Transverse colon (tissue), 4 donors: Measurements from ENCODE around the gene SYT2.

Experiments
- POLR2A ChIP-seq: fragments of 450-650 bp; IDR thresholded peaks from one replicate; pipeline ENCODE4 v1.6.1; 2016; ENCODE audit warnings: antibody characterized with exemption, mild to moderate bottlenecking, moderate library complexity
- POLR2AphosphoS5 ChIP-seq, 3 donors: sonication (generic); formaldehyde crosslinking; IDR thresholded peaks; one replicate each; pipeline ENCODE4 v1.6.1; 2016; ENCODE audit warnings: antibody characterized with exemption in 3 of 3
- TF ChIP-seq, protein P1 (sequence below), 5 experiments: fragments of 200-600 bp in 3 of 5; fragments of 450-650 bp in 2 of 5; sonication (generic) in 3 of 5; IDR thresholded peaks; 1 replicate in 2 of 5; 2 replicates in 3 of 5; pipeline ENCODE4 v1.5.1; 2016 to 2017; ENCODE audit warnings: antibody characterized with exemption in 5 of 5, inconsistent platforms in 3 of 5, mild to moderate bottlenecking in 2 of 5, moderate library complexity in 1 of 5

DNA sequence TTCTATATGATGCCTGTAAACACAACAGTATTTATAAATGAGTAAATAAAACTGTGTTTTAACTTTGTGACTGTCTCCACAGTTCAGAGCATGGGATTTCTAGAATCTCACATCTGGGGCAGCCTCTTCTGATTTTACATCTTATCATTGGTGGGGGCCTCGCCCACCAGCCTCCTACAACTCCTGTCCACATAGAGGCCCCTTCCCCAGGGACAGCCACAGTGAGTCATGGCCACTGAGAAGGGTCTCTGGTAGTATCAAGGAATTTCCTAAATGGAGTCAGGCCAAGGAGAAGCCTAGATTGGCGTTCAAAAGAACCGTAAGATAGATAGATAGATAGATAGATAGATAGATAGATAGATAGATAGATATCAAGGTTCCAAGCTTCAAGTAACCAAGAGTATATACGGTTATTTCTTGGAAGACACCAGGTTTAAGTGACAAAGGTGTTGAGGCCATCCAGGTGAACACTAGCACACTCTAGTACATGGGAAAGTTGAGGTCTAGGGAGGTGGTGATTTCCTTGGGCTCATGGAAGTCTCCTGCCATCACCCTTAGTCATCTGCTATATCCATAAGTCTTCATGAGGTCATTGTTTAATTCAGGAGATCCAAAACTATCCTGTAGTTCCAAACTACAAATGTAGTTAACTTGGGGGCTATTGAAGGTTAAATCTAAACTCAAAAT is 121.6 kb downstream of the SYT2 start:
- TF ChIP-seq, protein P1, sequence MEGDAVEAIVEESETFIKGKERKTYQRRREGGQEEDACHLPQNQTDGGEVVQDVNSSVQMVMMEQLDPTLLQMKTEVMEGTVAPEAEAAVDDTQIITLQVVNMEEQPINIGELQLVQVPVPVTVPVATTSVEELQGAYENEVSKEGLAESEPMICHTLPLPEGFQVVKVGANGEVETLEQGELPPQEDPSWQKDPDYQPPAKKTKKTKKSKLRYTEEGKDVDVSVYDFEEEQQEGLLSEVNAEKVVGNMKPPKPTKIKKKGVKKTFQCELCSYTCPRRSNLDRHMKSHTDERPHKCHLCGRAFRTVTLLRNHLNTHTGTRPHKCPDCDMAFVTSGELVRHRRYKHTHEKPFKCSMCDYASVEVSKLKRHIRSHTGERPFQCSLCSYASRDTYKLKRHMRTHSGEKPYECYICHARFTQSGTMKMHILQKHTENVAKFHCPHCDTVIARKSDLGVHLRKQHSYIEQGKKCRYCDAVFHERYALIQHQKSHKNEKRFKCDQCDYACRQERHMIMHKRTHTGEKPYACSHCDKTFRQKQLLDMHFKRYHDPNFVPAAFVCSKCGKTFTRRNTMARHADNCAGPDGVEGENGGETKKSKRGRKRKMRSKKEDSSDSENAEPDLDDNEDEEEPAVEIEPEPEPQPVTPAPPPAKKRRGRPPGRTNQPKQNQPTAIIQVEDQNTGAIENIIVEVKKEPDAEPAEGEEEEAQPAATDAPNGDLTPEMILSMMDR (IDR thresholded peaks at IDR 0.05): no peak
- TF ChIP-seq POLR2A (no peak), POLR2AphosphoS5 (IDR thresholded peaks at IDR 0.05) (no peak)
